Measurements from ENCODE around the gene EDN1. TPM values are rescaled to one million over a fixed set of nuclear protein-coding genes. Genes with fewer than 3 reads are reported as not detected.

EDN1 gene
- total and polyA plus RNA-seq, 10 of the 15 experiments (the other 5 are each of a cell fraction or from before 2014, with no cell fraction given) = 2.0 to 6.6 (median 3.1) TPM

DNA sequence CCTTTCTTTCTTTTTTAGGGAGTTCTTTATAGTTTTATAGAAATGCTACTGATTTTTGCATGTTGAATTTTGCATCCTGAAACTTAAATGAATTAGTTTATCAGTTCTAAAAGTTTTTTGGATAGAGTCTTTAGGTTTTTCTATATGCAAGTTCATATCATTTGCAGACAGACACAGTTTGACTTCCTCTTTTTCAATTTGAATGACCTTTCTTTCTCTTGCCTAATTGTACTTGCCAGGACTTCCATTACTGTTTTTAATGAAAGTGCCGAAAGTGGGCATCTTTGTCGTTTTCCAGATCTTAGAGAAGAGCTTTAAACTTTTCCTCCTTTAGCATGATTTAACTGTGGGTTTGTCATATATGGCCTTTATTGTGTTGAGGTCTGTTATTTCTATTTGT is 21.1 kb upstream of the EDN1 start:
- Histone ChIP-seq H2AFZ (ENCODE audit: control insufficient read depth, low read depth, low read length) (no peak overlapping the region), H4K20me1 (ENCODE audit: control insufficient read depth, insufficient read depth) (no peaks in the 10 kb centered on the region), H3K9me3 (replicated peaks; ENCODE audit: control insufficient read depth, insufficient read depth, low read length) (no peaks in the 10 kb centered on the region; the same call in 1 of the 3 replicates), H3K79me2 (ENCODE audit: control insufficient read depth, insufficient read depth, low read length) (no peaks in the 10 kb centered on the region), H3K36me3 (ENCODE audit: control insufficient read depth in 2 of 2, insufficient read depth in 2 of 2, low read length in 1 of 2) (no peaks in the 10 kb centered on the region), H3K27ac (ENCODE audit: control insufficient read depth, insufficient read depth) (no peak overlapping the region), H3K4me1 (ENCODE audit: control insufficient read depth, insufficient read depth, low read length) (no peaks in the 10 kb centered on the region), H3K4me2 (ENCODE audit: control insufficient read depth, insufficient read depth) (no peak overlapping the region), H3K4me3 (no peak overlapping the region), H3K9ac (ENCODE audit: control insufficient read depth, insufficient read depth, low read length) (no peak overlapping the region), H3K27me3 (replicated peaks in 1 of 2; ENCODE audit: control insufficient read depth in 2 of 2, insufficient read depth in 2 of 2, low read length in 1 of 2) (no peaks in the 10 kb centered on the region)
- ATAC-seq = no peak
- intact Hi-C loops (cut with micrococcal nuclease; ENCODE audit: unreplicated experiment) = no loop called here
- TF ChIP-seq BRCA1 (IDR thresholded peaks at IDR 0.05; ENCODE audit: low read depth, low read length) = no peak
- peak; percentile 83 for TF ChIP-seq SPI1 (IDR thresholded peaks at IDR 0.05; ENCODE audit: borderline replicate concordance, insufficient read depth, low read depth, low read length)
- CTCF ChIA-PET = interaction anchor here (0.8 kb wide), 1 partner anchor 20 kb away, joined by 3 read pairs; no protein-coding TSS in a partner anchor
- SMC1A ChIA-PET (ENCODE audit: uncharacterized antibody, unreplicated experiment) = interaction anchor here (1.0 to 2.2 kb wide), 3 partner anchors 20 to 520 kb away, joined by 3 to 8 read pairs (median 6); partner anchors contain the start of gene EDN1
- POLR2A ChIA-PET = interaction anchor here (1.1 kb wide), 1 partner anchor 10 kb away, joined by 3 read pairs; no protein-coding TSS in a partner anchor
- WGBS (ENCODE audit: insufficient coverage, insufficient replicate concordance, low lambda C conversion rate, missing lambda C conversion rate) = 56% methylated on average over 2 of the region's 2 CpGs
- no TSS peak for BruUV-seq (replicated peaks)
- DNase-seq (ENCODE audit: low read depth, low spot score) = no peak
- FAIRE-seq = no peak
- RAD21 ChIA-PET (ENCODE audit: unreplicated experiment) = interaction anchor here (1.5 kb wide), 1 partner anchor 21 kb away, joined by 3 read pairs; the partner anchor contains the start of gene EDN1
- in situ Hi-C loops (cut with MboI) = no loop called here

DNA sequence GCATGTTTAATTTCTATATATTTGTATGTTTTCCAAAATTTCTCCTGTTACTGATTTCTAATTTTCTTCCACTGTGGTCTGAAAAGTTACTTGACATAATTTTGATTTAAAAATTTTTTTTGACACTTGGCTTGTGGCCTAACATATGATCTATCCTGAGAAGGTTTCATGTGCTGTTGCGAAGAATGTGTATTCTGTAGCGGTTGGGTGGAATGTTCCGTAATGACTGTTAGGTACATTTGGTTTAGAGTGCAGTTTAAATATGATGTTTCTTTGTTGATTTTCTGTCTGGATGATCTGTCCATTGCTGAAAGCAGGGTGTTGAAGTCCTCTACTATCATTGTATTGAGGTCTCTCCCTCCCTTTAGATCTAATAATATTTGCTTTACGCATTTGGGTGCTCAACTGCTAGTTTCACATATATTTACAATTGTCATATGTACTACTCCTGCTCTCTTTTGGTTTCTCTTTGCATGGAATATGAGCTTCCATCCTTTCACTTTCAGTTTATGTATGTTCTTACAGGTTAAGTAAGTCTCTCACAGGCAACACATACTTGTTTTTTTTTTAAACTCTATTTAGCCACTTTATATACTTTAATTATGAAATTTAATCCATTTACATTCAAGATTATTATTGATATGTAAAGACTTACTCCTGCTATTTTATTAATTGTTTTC is 19.5 kb upstream of the EDN1 start:
- Histone ChIP-seq H3K4me2 (ENCODE audit: control insufficient read depth, insufficient read depth) (no peak overlapping the region), H3K27ac (ENCODE audit: control insufficient read depth, insufficient read depth) (no peak overlapping the region), H3K27me3 (replicated peaks in 1 of 2; ENCODE audit: control insufficient read depth in 2 of 2, insufficient read depth in 2 of 2, low read length in 1 of 2) (no peaks in the 10 kb centered on the region), H3K9me3 (replicated peaks; ENCODE audit: control insufficient read depth, insufficient read depth, low read length) (no peaks in the 10 kb centered on the region; the same call in 1 of the 3 replicates), H3K9ac (ENCODE audit: control insufficient read depth, insufficient read depth, low read length) (no peak overlapping the region), H3K4me3 (no peak overlapping the region), H4K20me1 (ENCODE audit: control insufficient read depth, insufficient read depth) (no peaks in the 10 kb centered on the region), H3K79me2 (ENCODE audit: control insufficient read depth, insufficient read depth, low read length) (no peaks in the 10 kb centered on the region), H3K4me1 (ENCODE audit: control insufficient read depth, insufficient read depth, low read length) (no peaks in the 10 kb centered on the region), H2AFZ (ENCODE audit: control insufficient read depth, low read depth, low read length) (no peak overlapping the region), H3K36me3 (ENCODE audit: control insufficient read depth in 2 of 2, insufficient read depth in 2 of 2, low read length in 1 of 2) (no peaks in the 10 kb centered on the region)
- SMC1A ChIA-PET (ENCODE audit: uncharacterized antibody, unreplicated experiment) = interaction anchor here (0.6 to 2.2 kb wide), 3 partner anchors 19 to 459 kb away, joined by 3 to 8 read pairs (median 6); partner anchors contain the start of gene EDN1
- DNase-seq (ENCODE audit: low read depth, low spot score) (no peak), FAIRE-seq (peak; percentile 69), ATAC-seq (no peak)
- in situ Hi-C loops (cut with MboI) = no loop called here
- intact Hi-C loops (cut with micrococcal nuclease; ENCODE audit: unreplicated experiment) = no loop called here
- TF ChIP-seq IKZF2 (IDR thresholded peaks at IDR 0.05) (no peak), SUPT20H (IDR thresholded peaks at IDR 0.05; ENCODE audit: borderline replicate concordance, control insufficient read depth, low read depth, low read length) (no peak), RUNX3 (IDR thresholded peaks at IDR 0.05; ENCODE audit: low read length) (peak; percentile 32; the same call in 1 of the 2 replicates), JUNB (IDR thresholded peaks at IDR 0.05) (peak; percentile 33; the same call in 1 of the 2 replicates), NR2C2 (IDR thresholded peaks at IDR 0.05; ENCODE audit: borderline replicate concordance, control insufficient read depth, insufficient read length, low read depth) (no peak), YBX1 (IDR thresholded peaks at IDR 0.05) (no peak), TCF7 (IDR thresholded peaks at IDR 0.05; ENCODE audit: borderline replicate concordance) (no peak)
- RAD21 ChIA-PET (ENCODE audit: unreplicated experiment) = interaction anchor here (1.5 kb wide), 1 partner anchor 11 kb away, joined by 4 read pairs; no protein-coding TSS in a partner anchor
- 98% methylated on average over 4 of the region's 4 CpGs for WGBS (ENCODE audit: insufficient coverage, insufficient replicate concordance, low lambda C conversion rate, missing lambda C conversion rate)
- CTCF ChIA-PET = interaction anchor here (0.7 kb wide), 1 partner anchor 19 kb away, joined by 5 read pairs; the partner anchor contains the start of gene EDN1
- no TSS peak for BruUV-seq (replicated peaks)
- POLR2A ChIA-PET = no interaction called here
